Esophagus muscularis mucosa (tissue), 4 donors: ENCODE data around the gene SLC39A8. TPM values are rescaled to one million over a fixed set of nuclear protein-coding genes. Genes with fewer than 3 reads are reported as not detected.

Experiments
- DNase-seq: peaks from one replicate; pipeline ENCODE4 v3.0.0-alpha.2; 2017; ENCODE audit errors: extremely low spot score
- H3K27ac ChIP-seq, 4 donors: fragments of 200-600 bp; sonication (generic); replicated peaks in 1 of 4; 1 replicate in 3 of 4; 2 replicates in 1 of 4; pipeline ENCODE4 v1.5.1; 2016 to 2019; ENCODE audit warnings: mild to moderate bottlenecking in 1 of 4
- H3K27me3 ChIP-seq, 4 donors: fragments of 200-600 bp; sonication (generic); one replicate each; pipeline versions ENCODE4 v1.5.1 to v1.6.0; 2016 to 2019
- H3K36me3 ChIP-seq, 4 donors: fragments of 200-600 bp; sonication (generic); one replicate each; pipeline ENCODE4 v1.5.1; 2016 to 2019
- H3K4me1 ChIP-seq, 4 donors: fragments of 200-600 bp; sonication (generic); one replicate each; pipeline ENCODE4 v1.5.1; 2016 to 2019
- H3K4me3 ChIP-seq, 4 donors: fragments of 200-600 bp; sonication (generic); 1 replicate in 2 of 4; 2 replicates in 2 of 4; pipeline ENCODE4 v1.5.1; 2016 to 2019; ENCODE audit warnings: mild to moderate bottlenecking in 4 of 4, moderate library complexity in 1 of 4
- H3K9me3 ChIP-seq, 4 donors: fragments of 200-600 bp; sonication (generic); 1 replicate in 3 of 4; 2 replicates in 1 of 4; pipeline ENCODE4 v1.5.1; 2016 to 2019
- CTCF ChIP-seq, 3 experiments: fragments of 200-600 bp in 2 of 3; fragments of 450-650 bp in 1 of 3; sonication (generic) in 2 of 3; IDR thresholded peaks; one replicate each; pipeline ENCODE4 v1.5.1; 2017 to 2019; ENCODE audit warnings: antibody characterized with exemption in 3 of 3, mild to moderate bottlenecking in 2 of 3, moderate library complexity in 1 of 3
- EP300 ChIP-seq: sonication (generic); formaldehyde crosslinking; IDR thresholded peaks from one replicate; pipeline ENCODE4 v1.6.1; 2017; ENCODE audit warnings: antibody characterized with exemption
- POLR2A ChIP-seq: fragments of 450-650 bp; IDR thresholded peaks from one replicate; pipeline ENCODE4 v1.6.1; 2017; ENCODE audit warnings: antibody characterized with exemption, moderate library complexity, mild to moderate bottlenecking, low read depth
- POLR2AphosphoS5 ChIP-seq, 2 donors: sonication (generic); formaldehyde crosslinking; IDR thresholded peaks; one replicate each; pipeline ENCODE4 v1.6.1; 2017; ENCODE audit warnings: antibody characterized with exemption in 2 of 2
- WGBS: methylation state at CpG from one replicate; pipeline ENCODE4 v1.1.5; 2018; 5-methylcytosine and 5-hydroxymethylcytosine counted together
- intact Hi-C: fragments of 100-400 bp; cut with DNase I; formaldehyde crosslinking; loops from one replicate; pipeline ENCODE4 v1.15.1; 2023
- total RNA-seq, 4 donors: library from RNA; depleted of rRNA; stranded (reverse); fragments of >200 nt; gene quantifications; one replicate each; pipeline versions ENCODE4 v1.1.0 to v1.2.1, GENCODE V29; 2016

The SLC39A8 gene
- total RNA-seq, 4 donors from 2014 or later = 4.0 to 6.6 (median 6.0) TPM

GRCh38 chr4:102263024-102263787 is 82.1 kb downstream of the SLC39A8 start:
- peaks cover 0 to 4% (median 0%) of the 10 kb centered on the region in 4 donors for H3K36me3 ChIP-seq
- 60% methylated on average over 3 of the region's 3 CpGs for WGBS
- H3K27ac ChIP-seq = no peak overlapping the region
- no peak for TF ChIP-seq POLR2A
- peak; percentile 28 to 46 (median 30) for TF ChIP-seq CTCF (IDR thresholded peaks at IDR 0.05)
- no peaks in the 10 kb centered on the region for H3K27me3 ChIP-seq
- H3K9me3 ChIP-seq = no peaks in the 10 kb centered on the region
- DNase-seq = no peak
- intact Hi-C loops = no loop called here
- H3K4me3 ChIP-seq = no peak overlapping the region
- H3K4me1 ChIP-seq = no peaks in the 10 kb centered on the region

- Histone ChIP-seq H3K9me3 (no peaks in the 10 kb centered on the region), H3K27me3 (no peaks in the 10 kb centered on the region), H3K4me3 (no peak overlapping the region), H3K36me3 (no peaks in the 10 kb centered on the region), H3K27ac (no peak overlapping the region), H3K4me1 (no peaks in the 10 kb centered on the region)
- intact Hi-C loops = no loop called here
- DNase-seq = no peak
- WGBS = 95% methylated on average over 1 of the region's 1 CpG
- TF ChIP-seq EP300 (no peak), POLR2AphosphoS5 (IDR thresholded peaks at IDR 0.05) (no peak), POLR2A (no peak), CTCF (IDR thresholded peaks at IDR 0.05) (no peak)
These were observed 85.6 kb downstream of the SLC39A8 start for GRCh38 chr4:102259702-102260101.

- Histone ChIP-seq H3K36me3 (no peaks in the 10 kb centered on the region), H3K4me1 (no peaks in the 10 kb centered on the region), H3K9me3 (no peaks in the 10 kb centered on the region), H3K27ac (no peak overlapping the region), H3K27me3 (no peaks in the 10 kb centered on the region), H3K4me3 (no peak overlapping the region)
- intact Hi-C loops = no loop called here
- TF ChIP-seq CTCF (IDR thresholded peaks at IDR 0.05) = no peak
- no peak for TF ChIP-seq EP300
- TF ChIP-seq POLR2AphosphoS5 (IDR thresholded peaks at IDR 0.05) = no peak
- no peak for TF ChIP-seq POLR2A
- 64% methylated on average over 3 of the region's 3 CpGs for WGBS
- no peak for DNase-seq
These were observed 86.2 kb downstream of the SLC39A8 start for GRCh38 chr4:102259081-102259480.

DNA sequence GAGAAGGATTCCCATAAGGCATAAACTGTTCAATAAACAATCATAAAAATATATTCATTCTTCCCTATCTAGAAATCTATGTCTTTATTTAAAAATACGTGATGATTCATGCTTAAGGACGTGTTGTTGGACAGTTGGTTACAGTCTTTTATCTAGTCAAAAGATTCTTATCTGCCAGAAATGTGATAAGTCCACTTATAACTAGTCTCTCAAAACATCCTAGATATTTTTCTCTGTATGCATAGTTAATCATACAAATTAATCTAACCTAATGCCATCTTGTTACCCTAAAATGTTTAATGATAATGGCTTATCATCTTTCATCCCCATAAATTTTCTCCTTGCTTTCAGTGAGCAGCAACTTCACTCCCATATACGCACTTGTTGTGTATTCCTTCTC is 89.0 kb downstream of the SLC39A8 start:
- WGBS = 86% methylated on average over 3 of the region's 3 CpGs
- no peak for TF ChIP-seq EP300
- TF ChIP-seq POLR2A = no peak
- TF ChIP-seq POLR2AphosphoS5 (IDR thresholded peaks at IDR 0.05) = no peak
- no peak for TF ChIP-seq CTCF (IDR thresholded peaks at IDR 0.05)
- no peaks in the 10 kb centered on the region for H3K27me3 ChIP-seq
- no peaks in the 10 kb centered on the region for H3K36me3 ChIP-seq
- intact Hi-C loops = no loop called here
- no peaks in the 10 kb centered on the region for H3K4me1 ChIP-seq
- no peak overlapping the region for H3K4me3 ChIP-seq
- H3K27ac ChIP-seq = no peak overlapping the region
- no peak for DNase-seq
- H3K9me3 ChIP-seq = no peaks in the 10 kb centered on the region

GRCh38 chr4:102253860-102254259 is 91.4 kb downstream of the SLC39A8 start:
- Histone ChIP-seq H3K9me3 (no peaks in the 10 kb centered on the region), H3K27ac (no peak overlapping the region), H3K4me1 (no peaks in the 10 kb centered on the region), H3K27me3 (no peaks in the 10 kb centered on the region), H3K36me3 (no peaks in the 10 kb centered on the region), H3K4me3 (no peak overlapping the region)
- intact Hi-C loops = no loop called here
- DNase-seq = no peak
- WGBS = 90% methylated on average over 2 of the region's 2 CpGs
- TF ChIP-seq EP300 = no peak
- TF ChIP-seq POLR2AphosphoS5 (IDR thresholded peaks at IDR 0.05) = no peak
- no peak for TF ChIP-seq POLR2A
- TF ChIP-seq CTCF (IDR thresholded peaks at IDR 0.05) = no peak
